Activated naive CD8-positive, alpha-beta T cell treated with anti-CD3 and anti-CD28 coated beads, Interleukin-2, amount 50 U/mL, for 24 hours (primary cell): Measurements from ENCODE around the gene SREK1.
A peak's percentile ranks its signal among the peaks of the same experiment; 100 is the strongest.

Experiments
- ATAC-seq: fragments of 150-1000 bp; cut with Tn5 transposase; one replicate; pipeline ENCODE4 v1.10.0; 2021
- DNase-seq: peaks from one replicate; pipeline ENCODE4 v3.0.0; 2021
- H3K27ac Mint-ChIP-seq: one replicate; pipeline ENCODE4 v1.8.0; 2021; ENCODE audit warnings: mild to moderate bottlenecking, mixed read lengths
- H3K27me3 Mint-ChIP-seq: one replicate; pipeline ENCODE4 v1.8.0; 2021; ENCODE audit warnings: mixed read lengths
- H3K36me3 Mint-ChIP-seq: one replicate; pipeline ENCODE4 v1.8.0; 2021; ENCODE audit warnings: low read depth, mixed read lengths
- H3K4me1 Mint-ChIP-seq: one replicate; pipeline ENCODE4 v1.8.0; 2021; ENCODE audit warnings: mixed read lengths
- H3K4me3 Mint-ChIP-seq: one replicate; pipeline ENCODE4 v1.8.0; 2021; ENCODE audit warnings: mild to moderate bottlenecking, moderate library complexity, mixed read lengths
- H3K9me3 Mint-ChIP-seq: one replicate; pipeline ENCODE4 v1.8.0; 2021; ENCODE audit warnings: mixed read lengths

SREK1 gene

DNA sequence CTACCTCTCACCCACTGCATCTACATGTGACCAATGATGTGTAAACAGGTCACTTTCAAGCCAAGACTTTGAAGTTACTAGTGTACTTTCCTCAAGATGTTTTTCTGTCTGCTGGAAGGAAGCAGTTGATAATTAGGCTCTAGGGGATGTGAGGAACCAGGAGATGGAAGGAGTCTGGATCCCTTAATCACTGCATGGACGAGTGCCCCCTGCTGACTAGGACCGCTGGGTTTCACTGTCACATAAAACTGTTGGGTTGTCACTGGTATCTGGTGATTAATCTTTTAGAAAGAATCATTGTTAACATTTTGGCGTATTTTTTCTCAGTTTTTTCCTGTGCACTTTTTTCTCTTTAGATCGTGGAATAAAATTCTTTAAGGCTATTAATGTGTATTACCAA is 79.5 kb downstream of the SREK1 start:
- DNase-seq (no peak), ATAC-seq (no peak)
- Mint-ChIP-seq H3K9me3 (no peaks in the 10 kb centered on the region), H3K4me1 (no peaks in the 10 kb centered on the region), H3K36me3 (no peaks in the 10 kb centered on the region), H3K27ac (no peak overlapping the region), H3K27me3 (no peaks in the 10 kb centered on the region), H3K4me3 (no peak overlapping the region)

DNA sequence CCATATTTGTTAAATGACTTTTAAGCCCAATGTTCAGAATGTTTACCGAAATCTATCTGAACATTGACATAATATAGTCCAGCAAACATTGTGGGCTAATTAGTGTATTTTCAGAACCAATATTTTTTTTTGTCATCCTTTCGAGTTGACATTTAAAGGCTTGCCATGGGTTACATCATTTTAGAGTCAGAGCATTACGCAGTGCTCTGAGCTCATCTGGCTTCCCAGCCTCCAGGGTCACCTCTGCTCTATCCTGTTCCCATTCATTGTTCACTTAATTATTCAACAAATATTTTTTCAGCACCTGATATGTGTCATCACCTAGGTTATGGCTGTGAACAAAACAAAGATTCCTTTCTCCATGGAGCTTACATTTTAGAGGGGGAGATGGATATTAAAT is 80.2 kb downstream of the SREK1 start:
- no peak for ATAC-seq
- Mint-ChIP-seq H3K27ac (no peak overlapping the region), H3K4me3 (no peak overlapping the region), H3K27me3 (no peaks in the 10 kb centered on the region), H3K36me3 (no peaks in the 10 kb centered on the region), H3K4me1 (no peaks in the 10 kb centered on the region), H3K9me3 (no peaks in the 10 kb centered on the region)
- no peak for DNase-seq

DNA sequence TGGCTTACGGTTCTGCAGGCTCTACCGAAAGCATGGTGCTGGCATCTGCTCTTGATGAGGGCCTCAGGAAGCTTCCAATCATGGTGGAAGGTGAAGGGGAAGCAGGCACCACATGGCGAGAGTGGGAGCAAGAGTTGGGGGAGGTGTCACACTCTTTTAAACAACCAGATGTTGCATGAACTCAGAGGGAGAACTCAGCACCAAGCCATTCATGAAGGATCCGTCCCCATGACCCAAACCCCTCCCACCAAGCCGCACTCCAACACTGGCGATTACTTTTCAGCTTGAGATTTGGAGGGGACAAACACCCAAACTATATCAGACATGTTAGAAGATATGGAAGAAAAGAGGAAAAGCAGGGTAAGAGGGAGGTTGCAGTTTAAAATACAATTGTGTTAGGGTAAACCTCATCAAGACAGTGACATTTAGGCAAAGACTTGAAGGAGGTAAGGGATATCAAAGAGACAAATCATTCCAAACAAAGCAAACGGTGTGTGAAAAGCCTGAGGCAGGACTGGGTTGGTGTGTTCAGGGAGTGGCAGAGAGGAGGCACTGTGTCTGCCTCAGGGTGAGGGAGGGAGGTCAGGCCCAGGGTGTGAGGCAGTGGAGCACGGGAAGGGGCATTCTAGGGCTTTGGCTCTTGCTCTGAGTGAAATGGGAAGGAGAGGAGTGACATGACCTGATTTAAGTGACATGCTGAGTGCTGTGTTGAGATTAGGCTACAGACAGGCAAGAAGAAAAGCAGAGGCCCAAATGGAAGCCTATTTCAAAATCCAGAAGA is 80.9 kb downstream of the SREK1 start:
- no peak for DNase-seq
- no peaks in the 10 kb centered on the region for H3K36me3 Mint-ChIP-seq
- H3K9me3 Mint-ChIP-seq = no peaks in the 10 kb centered on the region
- H3K27ac Mint-ChIP-seq = no peak overlapping the region
- no peak for ATAC-seq
- no peaks in the 10 kb centered on the region for H3K4me1 Mint-ChIP-seq
- H3K27me3 Mint-ChIP-seq = no peaks in the 10 kb centered on the region
- H3K4me3 Mint-ChIP-seq = no peak overlapping the region

DNA sequence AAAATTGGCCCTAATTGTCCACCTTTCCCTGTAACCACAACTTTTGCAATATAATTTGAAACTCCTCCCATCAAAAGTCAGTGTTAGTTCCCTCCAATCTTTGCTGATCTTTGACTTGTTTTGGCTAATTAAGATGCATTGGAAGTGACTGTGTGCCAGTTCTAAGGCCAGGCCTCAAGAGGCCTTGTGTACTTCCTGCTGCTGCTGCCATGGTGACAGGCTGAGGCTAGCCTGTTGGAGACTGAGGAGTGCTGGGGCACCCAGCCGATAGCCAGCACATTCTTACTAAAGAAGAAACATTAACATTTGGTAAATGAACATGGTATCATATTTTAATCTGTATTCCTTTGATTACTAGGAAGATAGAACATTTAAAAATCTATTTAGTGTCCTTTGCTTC is 86.5 kb downstream of the SREK1 start:
- DNase-seq (no peak), ATAC-seq (no peak)
- Mint-ChIP-seq H3K36me3 (no peaks in the 10 kb centered on the region), H3K4me3 (no peak overlapping the region), H3K27me3 (no peaks in the 10 kb centered on the region), H3K4me1 (no peaks in the 10 kb centered on the region), H3K27ac (no peak overlapping the region), H3K9me3 (no peaks in the 10 kb centered on the region)

GRCh38 chr5:66231508-66231907 is 87.4 kb downstream of the SREK1 start:
- ATAC-seq = no peak
- Mint-ChIP-seq H3K27me3 (no peaks in the 10 kb centered on the region), H3K9me3 (no peaks in the 10 kb centered on the region), H3K4me1 (no peaks in the 10 kb centered on the region), H3K27ac (no peak overlapping the region), H3K36me3 (no peaks in the 10 kb centered on the region), H3K4me3 (no peak overlapping the region)
- no peak for DNase-seq

DNA sequence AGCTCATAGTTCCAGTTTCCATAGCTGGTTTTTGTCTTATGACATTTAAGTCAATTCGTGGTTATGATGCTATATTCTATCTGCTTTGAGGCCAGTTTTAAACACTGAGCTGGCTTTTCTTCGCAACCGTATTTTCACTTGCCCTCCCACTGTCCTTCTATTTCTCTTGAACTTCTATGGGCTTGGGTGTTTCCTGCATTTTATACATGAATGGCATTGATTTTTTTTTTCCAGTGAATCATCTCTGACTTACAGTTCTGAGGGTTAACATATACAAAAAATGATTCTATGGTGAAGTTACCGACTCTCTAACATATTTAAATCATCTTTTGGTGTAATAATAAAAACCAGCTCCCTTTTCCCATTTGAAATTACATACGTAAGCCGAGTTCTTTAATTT is 88.2 kb downstream of the SREK1 start:
- H3K36me3 Mint-ChIP-seq = no peaks in the 10 kb centered on the region

DNA sequence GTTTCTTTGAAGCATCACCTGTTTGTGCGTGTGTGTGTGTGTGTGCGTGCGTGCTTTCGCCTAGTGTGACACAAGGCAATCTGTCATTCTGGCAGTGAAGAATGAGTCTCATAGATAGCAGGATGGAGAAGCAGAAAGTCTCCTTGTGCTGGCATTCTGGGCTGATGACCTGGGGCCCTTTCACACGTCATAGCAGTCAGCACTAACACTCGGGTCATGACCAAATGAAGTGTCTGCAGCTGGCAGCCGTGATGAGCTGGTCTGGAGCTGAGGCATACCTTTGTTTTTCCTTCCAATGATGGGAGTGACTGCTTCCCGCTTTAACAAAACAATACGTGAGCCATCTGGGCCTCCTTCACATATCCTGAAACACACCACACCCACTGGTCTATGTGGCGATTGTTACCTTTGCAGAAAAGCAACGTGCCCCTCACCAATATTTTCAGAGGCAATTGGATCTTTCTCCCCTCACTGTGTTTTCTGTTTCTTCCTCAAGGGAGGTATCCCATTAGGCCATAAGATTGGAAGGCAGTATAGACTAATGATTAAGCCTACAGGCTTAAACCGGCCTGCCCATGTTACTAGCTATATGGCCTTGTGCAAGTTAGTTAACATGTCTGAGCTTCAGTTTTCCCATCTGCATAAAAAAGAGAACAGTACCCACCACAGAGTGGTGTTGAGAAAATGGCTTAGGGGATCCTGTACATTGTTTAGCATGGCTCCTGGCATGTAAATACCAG is 88.8 kb downstream of the SREK1 start:
- Mint-ChIP-seq H3K9me3 (no peaks in the 10 kb centered on the region), H3K27me3 (peaks cover 5% of the 10 kb centered on the region), H3K4me1 (no peaks in the 10 kb centered on the region), H3K4me3 (no peak overlapping the region), H3K27ac (no peak overlapping the region), H3K36me3 (no peaks in the 10 kb centered on the region)
- ATAC-seq (no peak), DNase-seq (no peak)

More for the DNA sequence above, 88.2 kb downstream of the SREK1 start:
- ATAC-seq (peak; percentile 43), DNase-seq (no peak)
- no peak overlapping the region for H3K4me3 Mint-ChIP-seq
- peaks cover 4% of the 10 kb centered on the region for H3K27me3 Mint-ChIP-seq
- no peaks in the 10 kb centered on the region for H3K4me1 Mint-ChIP-seq
- no peaks in the 10 kb centered on the region for H3K9me3 Mint-ChIP-seq
- no peak overlapping the region for H3K27ac Mint-ChIP-seq
